ENCODE results near the gene HSPBAP1. TPM values are rescaled to one million over a fixed set of nuclear protein-coding genes. Genes with fewer than 3 reads are reported as not detected.

HSPBAP1 gene
- total and polyA plus RNA-seq, 2 of the 13 experiments (the other 11 are each of a cell fraction or from before 2014, with no cell fraction given), result 4.2 to 5.1 TPM

DNA sequence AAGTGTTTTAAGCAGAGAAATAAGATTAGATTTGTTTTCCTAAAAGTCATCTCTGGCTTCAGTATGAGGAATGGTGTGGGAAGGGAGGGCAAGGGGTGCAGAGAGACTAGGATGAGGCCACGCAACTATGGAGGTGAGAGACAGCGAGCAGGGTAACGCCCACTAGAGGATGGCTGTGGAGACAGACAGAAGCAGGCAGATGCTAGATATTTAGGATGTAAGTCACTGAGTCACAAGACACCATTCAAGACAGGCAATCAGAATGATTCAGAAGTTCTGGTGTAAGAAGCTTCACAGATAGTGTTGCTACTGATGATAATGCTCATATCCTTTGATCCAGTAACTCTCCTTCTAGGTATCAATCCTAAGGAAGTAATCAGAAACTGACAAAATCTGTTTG, 19.1 kb downstream of the HSPBAP1 start:
- CTCF ChIA-PET (ENCODE audit: low intra/inter-chr PET ratio, low total read pairs), result no interaction called here
- ATAC-seq (no peak), FAIRE-seq (no peak), DNase-seq (ENCODE audit: low spot score) (no peak)
- no peak overlapping the region for H3K4me2 ChIP-seq (ENCODE audit: low read depth, low read length)
- H3K4me3 ChIP-seq (replicated peaks in 1 of 3; ENCODE audit: insufficient read depth in 1 of 3, low read depth in 2 of 3, low read length in 3 of 3), result no peak overlapping the region
- no peaks in the 10 kb centered on the region for H3K4me1 ChIP-seq (ENCODE audit: insufficient read depth, low read length)
- TF ChIP-seq, protein P1, sequence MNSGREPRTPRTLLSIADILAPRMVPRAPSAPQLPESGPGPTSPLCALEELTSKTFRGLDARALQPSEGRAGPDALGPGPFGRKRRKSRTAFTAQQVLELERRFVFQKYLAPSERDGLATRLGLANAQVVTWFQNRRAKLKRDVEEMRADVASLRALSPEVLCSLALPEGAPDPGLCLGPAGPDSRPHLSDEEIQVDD (CRISPR knock-in tag; IDR thresholded peaks at IDR 0.05; ENCODE audit: borderline replicate concordance), result no peak
- no peak for TF ChIP-seq MATR3 (CRISPR knock-in tag; IDR thresholded peaks at IDR 0.05)
- TF ChIP-seq JDP2 (CRISPR knock-in tag; IDR thresholded peaks at IDR 0.05; ENCODE audit: borderline replicate concordance), result no peak
- H3K27ac ChIP-seq (ENCODE audit: extremely low read length, insufficient read depth, low read length), result no peak overlapping the region
- H3K9ac ChIP-seq (ENCODE audit: insufficient read depth, low read depth, low read length), result no peak overlapping the region
- no peaks in the 10 kb centered on the region for H4K20me1 ChIP-seq (ENCODE audit: insufficient read depth, low read length)
- H2AFZ ChIP-seq (ENCODE audit: low read length), result no peak overlapping the region
- intact Hi-C loops (cut with micrococcal nuclease; ENCODE audit: unreplicated experiment) (no loop called here), in situ Hi-C loops (cut with HindIII; ENCODE audit: extremely low pct_ligation_motif_present, low pct_unique_long_range_greater_than_20kb) (loop anchor here (25.0 kb wide), 1 partner anchor 263 kb away; the partner anchor contains the start of gene SEMA5B)
- BruUV-seq (replicated peaks), result no TSS peak
- 96% methylated on average over 3 of the region's 3 CpGs for WGBS (ENCODE audit: low lambda C conversion rate)
- H3K79me2 ChIP-seq (ENCODE audit: insufficient read depth, low read length), result no peaks in the 10 kb centered on the region
- H3K9me3 ChIP-seq (ENCODE audit: low read length), result no peaks in the 10 kb centered on the region
- no peaks in the 10 kb centered on the region for H3K27me3 ChIP-seq (ENCODE audit: control insufficient read depth in 1 of 2, insufficient read depth in 2 of 2, low read length in 2 of 2)
- POLR2A ChIA-PET, result no interaction called here
- no peaks in the 10 kb centered on the region for H3K36me3 ChIP-seq (replicated peaks in 1 of 2; ENCODE audit: control insufficient read depth in 1 of 2, insufficient read depth in 2 of 2, low read length in 2 of 2)

GRCh38 chr3:122773944-122774509, 19.6 kb downstream of the HSPBAP1 start:
- no peaks in the 10 kb centered on the region for H4K20me1 ChIP-seq (ENCODE audit: insufficient read depth, low read length)
- H3K9ac ChIP-seq (ENCODE audit: insufficient read depth, low read depth, low read length), result no peak overlapping the region
- H3K27me3 ChIP-seq (ENCODE audit: control insufficient read depth in 1 of 2, insufficient read depth in 2 of 2, low read length in 2 of 2), result no peaks in the 10 kb centered on the region
- H3K36me3 ChIP-seq (replicated peaks in 1 of 2; ENCODE audit: control insufficient read depth in 1 of 2, insufficient read depth in 2 of 2, low read length in 2 of 2), result no peaks in the 10 kb centered on the region
- POLR2A ChIA-PET, result no interaction called here
- H3K4me2 ChIP-seq (ENCODE audit: low read depth, low read length), result no peak overlapping the region
- no peak for TF ChIP-seq ZNF75D (CRISPR knock-in tag; IDR thresholded peaks at IDR 0.05; ENCODE audit: borderline replicate concordance)
- TF ChIP-seq CEBPB (IDR thresholded peaks at IDR 0.05; ENCODE audit: borderline replicate concordance, low read depth, low read length), result no peak
- TF ChIP-seq ZNF629 (CRISPR knock-in tag; conservative IDR thresholded peaks at IDR 0.05), result no peak
- TF ChIP-seq SP140L (CRISPR knock-in tag; IDR thresholded peaks at IDR 0.05; ENCODE audit: borderline replicate concordance), result no peak
- TF ChIP-seq KAT7 (CRISPR knock-in tag; IDR thresholded peaks at IDR 0.05; ENCODE audit: borderline replicate concordance), result no peak
- TF ChIP-seq ZNF362 (CRISPR knock-in tag; IDR thresholded peaks at IDR 0.05; ENCODE audit: borderline replicate concordance), result no peak
- no peak for TF ChIP-seq ZBTB8A (CRISPR knock-in tag; IDR thresholded peaks at IDR 0.05; ENCODE audit: borderline replicate concordance, low read depth)
- TF ChIP-seq ZNF329 (CRISPR knock-in tag; IDR thresholded peaks at IDR 0.05; ENCODE audit: low read depth), result no peak
- no peak for TF ChIP-seq RCOR2 (CRISPR knock-in tag; IDR thresholded peaks at IDR 0.05)
- TF ChIP-seq, protein P2, sequence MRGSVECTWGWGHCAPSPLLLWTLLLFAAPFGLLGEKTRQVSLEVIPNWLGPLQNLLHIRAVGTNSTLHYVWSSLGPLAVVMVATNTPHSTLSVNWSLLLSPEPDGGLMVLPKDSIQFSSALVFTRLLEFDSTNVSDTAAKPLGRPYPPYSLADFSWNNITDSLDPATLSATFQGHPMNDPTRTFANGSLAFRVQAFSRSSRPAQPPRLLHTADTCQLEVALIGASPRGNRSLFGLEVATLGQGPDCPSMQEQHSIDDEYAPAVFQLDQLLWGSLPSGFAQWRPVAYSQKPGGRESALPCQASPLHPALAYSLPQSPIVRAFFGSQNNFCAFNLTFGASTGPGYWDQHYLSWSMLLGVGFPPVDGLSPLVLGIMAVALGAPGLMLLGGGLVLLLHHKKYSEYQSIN (CRISPR knock-in tag; IDR thresholded peaks at IDR 0.05; ENCODE audit: borderline replicate concordance), result no peak
- no peak for TF ChIP-seq ZBTB7A (CRISPR knock-in tag; IDR thresholded peaks at IDR 0.05)
- TF ChIP-seq ZNF335 (CRISPR knock-in tag; IDR thresholded peaks at IDR 0.05), result no peak
- FAIRE-seq (no peak), ATAC-seq (no peak), DNase-seq (ENCODE audit: low spot score) (no peak)
- H3K4me1 ChIP-seq (ENCODE audit: insufficient read depth, low read length), result no peaks in the 10 kb centered on the region
- CTCF ChIA-PET (ENCODE audit: low intra/inter-chr PET ratio, low total read pairs), result no interaction called here
- 73% methylated on average over 3 of the region's 3 CpGs for WGBS (ENCODE audit: low lambda C conversion rate)
- no peak overlapping the region for H3K27ac ChIP-seq (ENCODE audit: extremely low read length, insufficient read depth, low read length)
- H3K9me3 ChIP-seq (ENCODE audit: low read length), result no peaks in the 10 kb centered on the region
- in situ Hi-C loops (cut with HindIII; ENCODE audit: extremely low pct_ligation_motif_present, low pct_unique_long_range_greater_than_20kb) (loop anchor here (25.0 kb wide), 1 partner anchor 263 kb away; the partner anchor contains the start of gene SEMA5B), intact Hi-C loops (cut with micrococcal nuclease; ENCODE audit: unreplicated experiment) (no loop called here)
- BruUV-seq (replicated peaks), result no TSS peak
- H2AFZ ChIP-seq (ENCODE audit: low read length), result no peak overlapping the region
- no peak overlapping the region for H3K4me3 ChIP-seq (replicated peaks in 1 of 3; ENCODE audit: insufficient read depth in 1 of 3, low read depth in 2 of 3, low read length in 3 of 3)
- H3K79me2 ChIP-seq (ENCODE audit: insufficient read depth, low read length), result no peaks in the 10 kb centered on the region

All from HepG2 (cell line).